ENCODE data around the gene DNAJB5.
"Not testable (repeated sequence)": the region's sequence is repeated elsewhere in the genome, so short reads cannot be mapped to it uniquely, and the experiment has no call there.

The DNAJB5 gene

GRCh38 chr9:34989003-34989945, at the start of gene DNAJB5:
DNAJB5 (plus strand) TSS chr9:34989745; CDS start chr9:34990631, 886 bp downstream.
- DNase-seq = peak; percentile 98

- not testable (repeated sequence) for DNase-seq
Observed at GRCh38 chr9:34939989-34940388, 49.6 kb upstream of the DNAJB5 start.

GRCh38 chr9:34948451-34948850, 41.1 kb upstream of the DNAJB5 start:
- DNase-seq = no peak

GRCh38 chr9:34954225-34954624, 35.3 kb upstream of the DNAJB5 start:
- DNase-seq = no peak

- DNase-seq = not testable (repeated sequence)
Observed at GRCh38 chr9:34956066-34956465, 33.5 kb upstream of the DNAJB5 start.

GRCh38 chr9:34956648-34957047, 32.9 kb upstream of the DNAJB5 start:
- DNase-seq = no peak

- DNase-seq = no peak
Observed at GRCh38 chr9:34957492-34958410, 31.8 kb upstream of the DNAJB5 start, which contains the start of gene PHF24. PHF24 (plus strand) TSS chr9:34958285; CDS start chr9:34971299, 13,014 bp downstream.

- DNase-seq = no peak
Observed at GRCh38 chr9:34958411-34958982, 31.0 kb upstream of the DNAJB5 start.

GRCh38 chr9:34959461-34959860, 30.1 kb upstream of the DNAJB5 start:
- DNase-seq = no peak

GRCh38 chr9:34961574-34962490, 27.7 kb upstream of the DNAJB5 start:
- DNase-seq = peak; percentile 13

GRCh38 chr9:34962546-34962945, 27.0 kb upstream of the DNAJB5 start:
- no peak for DNase-seq

GRCh38 chr9:34963552-34963951, 26.0 kb upstream of the DNAJB5 start:
- DNase-seq = no peak

- DNase-seq = no peak
Observed at GRCh38 chr9:34964458-34964857, 25.1 kb upstream of the DNAJB5 start.

GRCh38 chr9:34971146-34971811, 18.3 kb upstream of the DNAJB5 start:
- no peak for DNase-seq

GRCh38 chr9:34974664-34975063, 14.9 kb upstream of the DNAJB5 start:
- DNase-seq = no peak

GRCh38 chr9:34976441-34976840, 13.1 kb upstream of the DNAJB5 start:
- DNase-seq = no peak

- DNase-seq = no peak
Observed at GRCh38 chr9:34976992-34977391, 12.6 kb upstream of the DNAJB5 start.

- no peak for DNase-seq
Observed at GRCh38 chr9:34980181-34980761, 9.3 kb upstream of the DNAJB5 start.

- DNase-seq = no peak
Observed at GRCh38 chr9:34982361-34982760, 7.2 kb upstream of the DNAJB5 start.

- no peak for DNase-seq
Observed at GRCh38 chr9:34983209-34983608, 6.3 kb upstream of the DNAJB5 start.

- peak; percentile 16 for DNase-seq
Observed at GRCh38 chr9:34984049-34984448, 5.5 kb upstream of the DNAJB5 start.

All from stimulated activated CD4-positive, alpha-beta T cell treated with anti-CD3 and anti-CD28 coated beads, Interleukin-1b, Interleukin-23, amount 100 ng/mL, for 48 hours (primary cell).